Sigmoid colon (tissue), 4 donors: ENCODE data around the gene ANO3.

ENCODE experiments used
- CTCF ChIP-seq, 4 experiments: fragments of 450-650 bp in 3 of 4; fragments of 200-600 bp in 1 of 4; IDR thresholded peaks; one replicate each; pipeline ENCODE4 v1.5.1; 2016 to 2019; ENCODE audit warnings: antibody characterized with exemption in 4 of 4, mild to moderate bottlenecking in 3 of 4, moderate library complexity in 2 of 4
- POLR2A ChIP-seq, 2 donors: fragments of 450-650 bp; IDR thresholded peaks; one replicate each; pipeline ENCODE4 v1.6.1; 2016; ENCODE audit warnings: antibody characterized with exemption in 2 of 2, mild to moderate bottlenecking in 2 of 2, moderate library complexity in 2 of 2
- POLR2AphosphoS5 ChIP-seq, 4 donors: sonication (generic); formaldehyde crosslinking; IDR thresholded peaks; one replicate each; pipeline ENCODE4 v1.6.1; 2017; ENCODE audit warnings: antibody characterized with exemption in 4 of 4

GRCh38 chr11:26608507-26609146, 276.7 kb downstream of the ANO3 start:
- no peak for TF ChIP-seq POLR2A (IDR thresholded peaks at IDR 0.05)
- no peak for TF ChIP-seq POLR2AphosphoS5 (IDR thresholded peaks at IDR 0.05)
- TF ChIP-seq CTCF (IDR thresholded peaks at IDR 0.05) = no peak
